HG03039 (cell line): Measurements from ENCODE around the gene STYX.

Experiments
- ATAC-seq: cut with Tn5 transposase; IDR thresholded peaks from one replicate; pipeline ENCODE4 v1.9.1; 2021; ENCODE audit warnings: mild to moderate bottlenecking, moderate library complexity; ENCODE audit not compliant: unreplicated experiment

The STYX gene

DNA sequence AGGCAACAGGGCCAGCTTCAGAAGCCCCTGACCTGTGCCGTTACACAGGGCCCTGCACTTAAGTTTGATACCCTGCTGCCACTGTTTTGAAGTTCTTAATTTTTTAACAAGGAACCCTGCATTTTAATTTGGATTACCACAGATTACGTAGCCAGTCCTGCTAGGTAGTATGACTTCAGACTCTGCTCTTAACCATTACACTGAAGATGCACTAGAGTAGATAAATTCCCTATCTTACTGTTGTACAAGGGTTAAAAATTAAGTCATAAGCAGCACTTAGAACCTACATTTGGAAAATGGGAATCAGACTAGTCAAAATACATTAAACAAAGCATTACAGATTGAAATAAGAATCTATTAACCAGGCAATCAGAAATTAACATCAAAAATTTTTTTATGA lies 59.2 kb downstream of the STYX start:
- ATAC-seq: no peak

DNA sequence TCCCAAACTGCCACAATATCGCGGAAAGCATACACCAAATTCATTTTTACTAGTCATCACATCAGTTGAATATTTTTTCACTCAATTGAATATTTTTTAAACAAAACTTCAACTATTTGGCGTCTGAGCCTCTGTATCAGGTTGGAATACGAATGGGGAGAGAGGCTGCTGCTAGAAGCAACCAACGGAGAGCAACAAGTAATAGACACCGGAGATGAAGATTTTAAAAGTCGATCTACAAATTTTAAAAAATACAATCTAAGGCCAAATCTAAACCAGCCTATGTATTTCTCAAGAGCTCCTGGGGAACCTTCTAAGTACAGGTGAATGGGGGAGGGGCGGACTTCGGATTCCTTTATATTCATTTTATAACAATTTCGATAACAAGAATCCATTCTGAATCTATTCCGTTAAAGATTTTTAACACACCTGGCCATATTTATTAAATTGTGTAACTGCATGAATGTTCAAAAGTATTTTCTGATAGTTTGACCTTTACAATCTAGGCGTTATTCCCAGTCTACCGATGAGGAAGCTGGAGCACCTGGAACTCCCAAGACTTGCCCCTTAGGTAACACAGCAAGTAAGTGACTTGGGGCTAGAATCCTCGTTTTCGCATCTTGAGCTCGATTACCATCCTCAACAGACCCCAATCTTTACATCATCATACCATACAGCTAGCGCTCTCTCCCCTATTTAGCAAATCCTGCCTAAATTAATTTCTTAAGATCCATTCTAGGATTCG lies 60.2 kb downstream of the STYX start:
- ATAC-seq: no peak

DNA sequence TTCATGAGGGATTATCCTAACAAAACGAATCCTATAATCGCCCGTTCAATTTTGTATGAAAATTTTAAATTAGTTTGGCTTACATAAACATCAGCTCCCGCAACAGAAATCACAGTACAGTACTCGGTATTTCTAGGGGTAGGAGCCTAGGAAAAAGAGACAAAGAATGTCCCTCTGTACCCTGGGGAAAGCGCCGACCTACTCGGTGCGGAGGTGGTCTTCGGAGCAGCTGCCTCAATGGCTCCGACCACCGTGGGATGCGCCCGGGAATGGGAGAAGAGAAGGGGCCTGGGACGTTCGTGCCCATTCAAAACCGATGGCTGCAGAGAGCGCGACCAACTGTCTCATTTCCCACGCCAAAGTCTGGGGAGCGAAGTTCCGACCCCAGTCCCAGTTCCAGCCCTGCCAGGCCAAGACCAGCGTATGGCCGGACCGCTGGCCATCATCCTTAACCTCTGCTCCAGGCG lies 60.8 kb downstream of the STYX start:
- no peak for ATAC-seq

DNA sequence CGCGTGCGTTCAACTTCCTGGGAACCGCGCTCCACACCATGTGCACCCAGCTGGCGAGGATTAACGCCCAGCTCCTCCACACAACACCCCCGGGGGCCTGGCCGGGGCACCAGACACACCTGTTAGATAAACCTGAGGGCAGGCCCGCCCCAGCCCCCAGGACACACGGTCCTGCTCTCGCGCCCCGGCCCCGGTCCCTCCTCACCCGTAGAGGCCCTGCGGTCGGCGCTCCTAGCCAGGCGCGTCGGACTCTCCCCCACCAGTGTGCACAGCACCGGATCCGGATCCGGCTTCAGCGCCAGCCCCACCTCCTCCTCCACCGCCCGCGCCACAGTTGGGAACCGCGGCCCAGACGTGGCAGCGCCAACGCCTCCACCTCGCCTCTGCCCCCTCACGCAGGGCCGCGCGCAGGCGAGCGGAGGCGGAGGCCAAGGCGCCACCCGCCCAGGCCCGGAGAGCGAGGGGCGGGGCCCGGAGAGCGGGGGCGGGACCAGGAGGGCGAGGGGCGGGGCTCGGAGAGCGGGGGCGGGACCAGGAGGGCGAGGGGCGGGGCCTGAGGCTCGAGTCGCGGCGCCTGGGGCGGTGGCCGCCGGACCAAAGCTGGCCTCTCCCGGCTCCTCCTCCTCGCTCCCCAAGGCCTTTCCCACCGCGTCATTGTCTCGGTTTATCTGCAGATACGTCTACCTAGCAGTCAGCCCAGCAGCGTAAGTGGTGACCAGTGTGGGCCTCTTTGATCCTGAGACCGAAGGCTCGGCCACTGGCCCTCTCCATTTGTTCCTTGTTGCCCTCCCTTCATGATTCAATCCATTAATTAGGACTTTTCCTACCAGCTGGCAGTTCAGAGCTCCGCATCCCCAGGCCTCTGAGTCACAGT lies 61.5 kb downstream of the STYX start, which contains the start of gene GNPNAT1:
TSS of gene GNPNAT1 (minus strand) at position 385 of the 874 bp plus-strand sequence. CDS start 6,957 bp downstream, outside the sequence.
- peak; percentile 96 for ATAC-seq

DNA sequence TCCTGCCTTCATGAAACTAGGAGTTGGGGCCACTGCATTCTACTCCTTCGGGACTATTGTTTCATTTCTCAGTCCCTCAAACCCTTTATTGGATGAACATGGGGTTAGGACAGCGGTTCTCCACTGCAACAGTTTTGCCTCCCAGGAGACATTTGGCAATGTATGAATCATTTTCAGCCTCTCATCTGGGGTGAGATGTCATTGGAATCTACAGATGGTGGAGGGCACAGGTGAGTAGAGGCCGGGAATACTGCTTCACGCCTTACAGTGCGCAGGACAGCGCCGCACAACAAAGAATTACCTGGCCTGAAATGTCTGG lies 62.1 kb downstream of the STYX start:
- no peak for ATAC-seq

DNA sequence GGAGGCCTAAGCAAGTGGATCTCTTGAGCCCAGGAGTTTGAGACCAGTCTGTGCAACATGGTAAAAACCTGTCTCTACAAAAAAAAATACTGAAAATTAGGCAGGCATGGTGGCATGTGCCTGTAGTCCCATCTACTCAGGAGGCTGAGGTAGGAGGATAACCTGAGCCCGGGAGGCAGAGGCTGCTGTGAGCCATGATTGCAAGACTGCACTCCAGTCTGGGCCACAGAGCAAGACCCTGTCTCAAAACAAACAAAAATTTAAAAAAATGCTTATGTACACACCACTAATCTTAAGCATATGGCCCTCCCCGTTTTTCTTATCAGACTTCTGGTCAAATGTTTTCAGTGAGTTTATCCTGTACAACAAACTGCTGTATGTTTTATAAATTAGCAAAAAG lies 63.1 kb downstream of the STYX start:
- no peak for ATAC-seq

DNA sequence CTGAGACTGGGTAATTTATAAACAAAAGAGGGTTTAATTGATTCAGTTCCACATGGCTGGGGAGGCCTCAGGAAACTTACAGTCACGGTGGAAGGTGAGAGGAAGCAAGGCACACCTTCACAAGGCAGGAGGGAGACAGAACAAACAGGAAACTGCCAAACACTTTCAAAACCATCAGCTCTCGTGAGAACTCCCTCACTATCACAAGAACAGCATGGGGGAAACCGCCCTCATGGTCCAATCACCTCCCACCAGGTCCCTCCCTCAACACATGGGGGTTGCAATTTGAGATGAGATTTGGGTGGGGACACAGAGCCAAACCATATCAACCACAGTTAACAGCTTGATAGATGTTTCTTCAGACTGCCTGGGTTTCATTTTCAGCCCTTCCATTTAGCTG lies 67.7 kb downstream of the STYX start:
- no peak for ATAC-seq

DNA sequence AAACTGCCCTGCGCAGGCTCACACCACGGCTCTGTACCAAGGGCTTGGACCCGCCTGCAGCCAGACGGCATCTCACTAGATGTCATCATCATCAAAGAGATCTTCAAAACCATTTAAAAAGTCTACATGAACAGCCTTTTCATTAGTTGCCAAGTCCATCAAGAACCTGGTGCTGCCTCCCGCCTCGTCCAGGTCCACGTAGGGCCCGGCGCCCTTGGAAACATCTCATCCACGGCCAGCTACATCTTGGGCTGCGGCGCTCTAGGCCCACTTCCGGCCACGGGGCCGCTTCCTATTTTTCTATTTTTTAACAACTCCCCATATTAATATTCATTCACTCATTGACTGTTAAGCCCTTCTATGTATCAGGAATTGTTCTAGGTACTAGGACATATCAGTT lies 68.9 kb downstream of the STYX start:
- ATAC-seq: no peak

DNA sequence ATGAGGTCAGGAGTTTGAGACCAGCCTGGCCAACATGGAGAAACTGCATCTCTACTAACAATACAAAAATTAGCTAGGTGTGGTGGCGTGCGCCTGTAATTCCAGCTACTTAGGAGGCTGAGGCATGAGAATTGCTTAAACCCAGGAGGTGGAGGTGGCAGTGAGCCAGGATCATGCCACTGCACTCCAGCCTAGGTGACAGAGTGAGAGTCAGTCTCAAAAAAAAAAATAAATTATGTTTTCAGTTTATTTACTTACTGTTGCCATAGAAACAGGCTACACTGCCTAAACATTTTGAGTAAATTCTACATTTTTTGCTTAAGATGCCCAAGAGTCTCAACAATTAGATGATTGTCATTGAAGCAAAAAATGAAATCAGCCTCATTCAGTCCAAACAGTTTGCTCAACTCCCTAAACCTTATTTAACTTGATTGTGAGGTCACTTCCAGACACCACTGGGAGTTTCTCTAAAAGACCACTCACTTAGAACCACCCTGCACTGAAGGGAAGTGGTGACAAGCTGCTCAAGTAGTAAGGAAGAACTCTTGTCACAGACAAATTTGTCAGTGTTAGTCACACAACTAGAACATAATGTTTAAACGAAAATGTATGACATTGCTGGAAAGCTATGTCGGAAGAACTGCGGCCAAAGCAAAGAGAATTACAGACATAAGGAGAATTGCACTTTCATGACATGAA lies 71.2 kb downstream of the STYX start:
- no peak for ATAC-seq

DNA sequence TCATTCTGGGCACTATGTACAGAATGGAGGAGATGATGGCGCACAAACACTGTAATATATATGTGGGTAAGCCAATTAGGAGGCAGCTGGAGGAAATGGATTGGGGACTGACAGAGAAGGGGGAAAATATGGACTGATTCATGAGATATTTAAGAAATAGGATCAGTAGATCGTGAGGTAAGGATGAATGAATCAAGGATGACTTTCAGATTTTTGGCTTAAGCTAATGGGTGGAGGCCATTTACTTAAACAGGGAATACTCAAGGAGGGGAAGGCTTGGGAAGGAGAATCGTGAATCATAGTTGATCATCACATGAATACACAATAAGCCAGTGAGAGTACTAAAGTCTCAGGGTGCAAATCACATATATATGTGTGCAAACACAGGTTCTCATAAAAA lies 72.6 kb downstream of the STYX start:
- no peak for ATAC-seq

DNA sequence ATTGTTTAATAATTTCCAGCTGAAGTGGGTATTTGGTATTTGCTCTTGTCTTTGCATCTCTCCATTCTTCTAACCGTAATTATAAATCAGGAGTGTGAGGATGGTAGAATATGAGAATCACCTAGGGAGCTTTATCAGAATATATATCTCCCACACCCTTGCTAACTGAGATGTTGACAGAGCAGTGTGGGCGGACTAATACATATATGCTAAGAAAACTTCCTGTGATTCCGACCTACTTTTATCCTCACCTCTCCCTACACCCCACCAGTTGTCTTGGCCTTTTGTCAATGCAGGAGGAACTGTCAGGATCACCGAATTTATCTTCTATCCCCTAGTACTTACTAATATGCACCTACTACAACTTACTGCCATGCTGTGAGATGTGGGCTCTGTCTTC lies 76.1 kb downstream of the STYX start:
- ATAC-seq: no peak

DNA sequence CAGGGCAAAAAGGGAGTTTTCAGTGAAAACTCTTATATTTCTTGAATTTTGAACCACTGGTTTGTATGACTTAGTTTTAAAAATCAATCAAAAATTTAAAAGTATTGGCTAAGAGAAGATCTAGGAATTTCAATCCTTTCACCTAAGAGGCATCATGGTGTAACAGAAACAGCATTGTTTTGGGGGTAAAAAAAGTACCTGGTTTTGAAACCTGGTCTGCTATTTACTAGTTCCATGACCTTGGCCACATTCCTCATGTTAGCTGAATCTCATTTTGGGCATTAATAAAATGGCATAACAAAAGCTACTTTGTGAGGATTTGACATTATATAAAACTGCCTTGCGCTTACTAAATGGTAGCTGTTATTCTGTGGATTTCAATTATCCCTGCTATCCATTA lies 78.1 kb downstream of the STYX start:
- no peak for ATAC-seq

DNA sequence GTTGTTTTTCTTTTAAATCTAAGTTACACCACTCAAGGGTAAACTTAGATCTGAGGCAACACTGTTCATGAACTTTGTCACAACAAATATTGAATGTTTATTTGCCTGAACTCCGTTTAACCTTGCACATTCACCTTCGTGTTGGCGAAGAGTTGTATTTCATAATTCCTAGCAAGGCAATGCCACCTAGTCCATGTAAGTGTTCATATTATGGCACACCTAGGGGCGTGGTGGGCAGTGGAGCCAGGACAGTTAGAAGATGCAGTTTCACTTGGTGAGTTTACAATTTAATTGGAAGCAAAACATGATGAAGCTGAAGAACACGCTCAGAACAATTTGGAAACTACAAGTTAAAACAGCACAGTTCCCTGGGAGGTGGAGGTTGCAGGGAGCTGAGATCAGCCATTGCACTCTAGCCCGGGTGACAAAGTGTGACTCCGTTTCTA lies 91.9 kb downstream of the STYX start:
- ATAC-seq: no peak

DNA sequence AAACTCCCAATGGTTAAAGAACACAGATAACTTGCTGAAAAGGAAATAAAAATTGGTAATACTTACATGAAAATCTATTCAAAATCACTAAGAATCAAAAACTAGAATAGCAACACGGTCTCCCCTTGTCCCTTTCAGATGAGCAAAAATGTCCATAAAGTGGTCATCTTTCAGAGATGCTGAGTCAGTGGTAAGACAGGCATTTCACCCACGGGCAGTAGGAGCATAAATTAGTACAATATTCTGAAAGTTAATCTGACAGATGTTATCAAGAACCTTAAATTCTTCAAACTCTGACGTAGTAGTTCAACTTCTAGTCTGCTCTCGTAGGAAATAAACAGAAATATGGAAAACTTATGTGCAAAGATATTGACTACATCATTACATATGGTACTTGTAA lies 94.5 kb downstream of the STYX start:
- ATAC-seq: no peak
